Neural crest cell (in vitro differentiated cells): ENCODE measurements around the gene LEFTY2. TPM values are rescaled to one million over a fixed set of nuclear protein-coding genes. Genes with fewer than 3 reads are reported as not detected.

Experiments
- DNase-seq: peaks from one replicate; pipeline ENCODE4 v3.0.0; 2021; ENCODE audit warnings: low read depth, mixed read lengths, low spot score
- H3K27ac Mint-ChIP-seq: one replicate; pipeline ENCODE4 v1.8.0; 2021; ENCODE audit warnings: mild to moderate bottlenecking, mixed read lengths; ENCODE audit not compliant: unreplicated experiment
- H3K27me3 Mint-ChIP-seq: 2 replicates; pipeline ENCODE4 v1.8.0; 2021; ENCODE audit warnings: low read depth, mild to moderate bottlenecking, mixed read lengths
- H3K36me3 Mint-ChIP-seq: 2 replicates; pipeline ENCODE4 v1.8.0; 2021; ENCODE audit warnings: low read depth, mild to moderate bottlenecking, mixed read lengths
- H3K4me1 Mint-ChIP-seq: 2 replicates; pipeline ENCODE4 v1.8.0; 2021; ENCODE audit warnings: mixed read lengths
- H3K4me3 Mint-ChIP-seq: one replicate; pipeline ENCODE4 v1.8.0; 2021; ENCODE audit warnings: mild to moderate bottlenecking, mixed read lengths
- H3K9me3 Mint-ChIP-seq: 2 replicates; pipeline ENCODE4 v1.8.0; 2021; ENCODE audit warnings: mixed read lengths
- CTCF ChIP-seq: fragments of 200-600 bp; sonication (generic); conservative IDR thresholded peaks from 2 replicates; pipeline ENCODE4 v1.5.0; 2021; ENCODE audit warnings: antibody characterized with exemption, mild to moderate bottlenecking
- total RNA-seq: library from RNA; stranded (reverse); gene quantifications from 2 replicates; pipeline ENCODE4 v1.2.1, GENCODE V29; 2021

Gene LEFTY2
- total RNA-seq, 1 donor from 2014 or later: not detected

GRCh38 chr1:225928186-225929175 lies 12.5 kb downstream of the LEFTY2 start:
- TF ChIP-seq CTCF: no peak
- no peaks in the 10 kb centered on the region for H3K9me3 Mint-ChIP-seq
- DNase-seq: no peak
- H3K36me3 Mint-ChIP-seq: no peaks in the 10 kb centered on the region
- H3K27me3 Mint-ChIP-seq: no peaks in the 10 kb centered on the region
- H3K4me3 Mint-ChIP-seq: no peak overlapping the region
- H3K4me1 Mint-ChIP-seq: no peaks in the 10 kb centered on the region
- peak overlapping the region; percentile 62 for H3K27ac Mint-ChIP-seq

GRCh38 chr1:225926551-225927113 lies 14.4 kb downstream of the LEFTY2 start:
- no peak for DNase-seq
- no peaks in the 10 kb centered on the region for H3K9me3 Mint-ChIP-seq
- H3K4me3 Mint-ChIP-seq: peak overlapping the region; percentile 77
- TF ChIP-seq CTCF: no peak
- H3K27ac Mint-ChIP-seq: no peak overlapping the region
- no peaks in the 10 kb centered on the region for H3K36me3 Mint-ChIP-seq
- H3K4me1 Mint-ChIP-seq: peaks cover 8% of the 10 kb centered on the region
- H3K27me3 Mint-ChIP-seq: no peaks in the 10 kb centered on the region

GRCh38 chr1:225923692-225924555 lies 17.1 kb downstream of the LEFTY2 start, which contains the start of gene PYCR2:
PYCR2 (minus strand) TSS chr1:225924250; CDS start chr1:225924110, 140 bp downstream.
- Mint-ChIP-seq H3K9me3 (no peaks in the 10 kb centered on the region), H3K4me3 (peak within 1 kb of the TSS; percentile 98), H3K27ac (peak within 1 kb of the TSS; percentile 97), H3K4me1 (peaks cover 8% of the 10 kb centered on the region), H3K36me3 (no peaks in the 10 kb centered on the region), H3K27me3 (no peaks in the 10 kb centered on the region)
- no peak for TF ChIP-seq CTCF
- DNase-seq: peak; percentile 89

- Mint-ChIP-seq H3K9me3 (no peaks in the 10 kb centered on the region), H3K36me3 (no peaks in the 10 kb centered on the region), H3K4me1 (peaks cover 8% of the 10 kb centered on the region), H3K27me3 (no peaks in the 10 kb centered on the region), H3K4me3 (peak overlapping the region; percentile 98), H3K27ac (peak overlapping the region; percentile 97)
- no peak for DNase-seq
- no peak for TF ChIP-seq CTCF
Observed at GRCh38 chr1:225923381-225923691, 17.7 kb downstream of the LEFTY2 start.
